Left ventricle myocardium inferior (tissue), 1 donor: Measurements from ENCODE around the gene ZFYVE19. TPM values are rescaled to one million over a fixed set of nuclear protein-coding genes. Genes with fewer than 3 reads are reported as not detected.
"Not testable (repeated sequence)": the region's sequence is repeated elsewhere in the genome, so short reads cannot be mapped to it uniquely, and the experiment has no call there.

Experiments
- DNase-seq: peaks from one replicate; pipeline ENCODE4 v3.0.0-alpha.2; 2020
- H3K27ac ChIP-seq: fragments of 200-600 bp; replicated peaks from 2 replicates; pipeline ENCODE4 v1.8.0; 2021
- H3K27me3 ChIP-seq: fragments of 200-600 bp; 2 replicates; pipeline ENCODE4 v1.8.0; 2021; ENCODE audit warnings: low read depth
- H3K36me3 ChIP-seq: fragments of 200-600 bp; 2 replicates; pipeline ENCODE4 v1.8.0; 2021
- H3K4me1 ChIP-seq: fragments of 200-600 bp; 2 replicates; pipeline ENCODE4 v1.8.0; 2021
- H3K4me3 ChIP-seq: fragments of 200-600 bp; 2 replicates; pipeline ENCODE4 v1.8.0; 2021; ENCODE audit warnings: mild to moderate bottlenecking, moderate library complexity
- H3K9me3 ChIP-seq: fragments of 200-600 bp; replicated peaks from 2 replicates; pipeline ENCODE4 v1.8.0; 2021
- intact Hi-C: fragments of 100-400 bp; cut with micrococcal nuclease; formaldehyde crosslinking; loops from one replicate; pipeline ENCODE4 v1.11.0; 2022
- total RNA-seq: library from RNA; stranded (reverse); fragmentation: NEBNext Ultra II Directional; extraction: Animal tissue kit (Norgen Biotek cat#: 25700); gene quantifications from one replicate; pipeline ENCODE4 v1.2.1, GENCODE V29; 2021
- TF ChIP-seq, protein P1 (sequence below): fragments of 200-600 bp; IDR thresholded peaks from 2 replicates; pipeline ENCODE4 v1.8.0; 2021; ENCODE audit warnings: antibody characterized with exemption, mild to moderate bottlenecking, borderline replicate concordance
- donor health status: DM: no; HTN: yes; CAD: no; lungs with severe emphysema.

ZFYVE19 gene
- total RNA-seq, 1 donor from 2014 or later = 24.7 TPM

DNA sequence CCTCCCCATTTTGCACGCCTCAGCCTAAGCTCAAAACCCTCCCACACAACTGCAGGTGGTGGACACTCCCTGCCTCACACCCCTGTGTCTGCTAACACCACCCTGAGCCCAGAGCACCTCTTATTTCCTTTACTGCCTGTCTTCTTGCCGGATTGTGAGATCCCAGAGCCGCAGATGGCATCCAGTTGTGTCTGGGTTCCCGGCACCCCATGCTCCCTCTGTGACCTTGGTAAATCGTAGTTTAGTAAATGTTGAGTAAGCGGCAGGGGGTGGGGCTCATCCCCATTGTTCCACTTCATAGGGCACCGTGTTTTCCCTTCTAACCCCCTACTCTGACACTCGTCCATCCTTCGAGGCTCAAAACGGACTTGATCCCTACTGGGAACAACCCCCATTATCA, 51.8 kb downstream of the ZFYVE19 start:
- intact Hi-C loops = no loop called here
- DNase-seq = no peak
- Histone ChIP-seq H3K4me3 (no peak overlapping the region), H3K36me3 (no peaks in the 10 kb centered on the region), H3K4me1 (peaks cover 7% of the 10 kb centered on the region), H3K27ac (no peak overlapping the region), H3K9me3 (no peaks in the 10 kb centered on the region), H3K27me3 (peaks cover 50% of the 10 kb centered on the region)
- TF ChIP-seq, protein P1, sequence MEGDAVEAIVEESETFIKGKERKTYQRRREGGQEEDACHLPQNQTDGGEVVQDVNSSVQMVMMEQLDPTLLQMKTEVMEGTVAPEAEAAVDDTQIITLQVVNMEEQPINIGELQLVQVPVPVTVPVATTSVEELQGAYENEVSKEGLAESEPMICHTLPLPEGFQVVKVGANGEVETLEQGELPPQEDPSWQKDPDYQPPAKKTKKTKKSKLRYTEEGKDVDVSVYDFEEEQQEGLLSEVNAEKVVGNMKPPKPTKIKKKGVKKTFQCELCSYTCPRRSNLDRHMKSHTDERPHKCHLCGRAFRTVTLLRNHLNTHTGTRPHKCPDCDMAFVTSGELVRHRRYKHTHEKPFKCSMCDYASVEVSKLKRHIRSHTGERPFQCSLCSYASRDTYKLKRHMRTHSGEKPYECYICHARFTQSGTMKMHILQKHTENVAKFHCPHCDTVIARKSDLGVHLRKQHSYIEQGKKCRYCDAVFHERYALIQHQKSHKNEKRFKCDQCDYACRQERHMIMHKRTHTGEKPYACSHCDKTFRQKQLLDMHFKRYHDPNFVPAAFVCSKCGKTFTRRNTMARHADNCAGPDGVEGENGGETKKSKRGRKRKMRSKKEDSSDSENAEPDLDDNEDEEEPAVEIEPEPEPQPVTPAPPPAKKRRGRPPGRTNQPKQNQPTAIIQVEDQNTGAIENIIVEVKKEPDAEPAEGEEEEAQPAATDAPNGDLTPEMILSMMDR = no peak

DNA sequence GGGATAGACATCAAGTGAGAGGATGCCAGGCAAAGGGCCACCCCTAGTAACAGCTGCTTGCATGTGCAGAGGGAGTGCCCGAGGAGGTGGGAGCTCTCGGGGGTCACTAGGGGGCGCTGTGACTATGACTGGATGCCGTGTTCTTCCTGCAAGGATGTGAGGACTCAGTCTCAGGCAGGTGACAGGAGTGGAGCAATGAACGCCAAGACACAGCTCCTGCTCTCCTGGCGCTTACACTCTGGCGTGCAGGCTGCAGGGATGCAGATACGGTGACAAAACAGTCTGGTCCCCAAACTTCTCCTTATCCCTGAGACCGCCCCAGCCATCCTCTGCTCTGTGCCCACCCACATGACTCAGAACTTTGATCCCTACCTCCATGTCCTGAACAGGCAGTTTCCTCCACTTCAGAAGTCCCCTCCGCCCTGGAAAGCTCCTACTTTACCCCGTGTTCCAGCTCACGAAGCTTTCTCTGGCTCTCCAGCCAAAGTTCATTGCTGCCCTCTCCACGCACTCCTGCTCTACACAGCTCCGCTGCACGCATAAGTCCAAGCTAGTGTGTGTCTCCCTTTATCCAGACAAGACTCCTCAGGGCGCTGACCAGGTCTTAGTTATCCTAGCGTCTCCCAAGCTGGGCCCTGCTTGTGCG, 52.4 kb downstream of the ZFYVE19 start:
- H3K27ac ChIP-seq = no peak overlapping the region
- H3K36me3 ChIP-seq = no peaks in the 10 kb centered on the region
- no peaks in the 10 kb centered on the region for H3K9me3 ChIP-seq
- H3K4me3 ChIP-seq = no peak overlapping the region
- TF ChIP-seq, protein P1 = peak; percentile 76
- intact Hi-C loops = no loop called here
- peaks cover 7% of the 10 kb centered on the region for H3K4me1 ChIP-seq
- H3K27me3 ChIP-seq = peaks cover 51% of the 10 kb centered on the region
- DNase-seq = peak; percentile 47

DNA sequence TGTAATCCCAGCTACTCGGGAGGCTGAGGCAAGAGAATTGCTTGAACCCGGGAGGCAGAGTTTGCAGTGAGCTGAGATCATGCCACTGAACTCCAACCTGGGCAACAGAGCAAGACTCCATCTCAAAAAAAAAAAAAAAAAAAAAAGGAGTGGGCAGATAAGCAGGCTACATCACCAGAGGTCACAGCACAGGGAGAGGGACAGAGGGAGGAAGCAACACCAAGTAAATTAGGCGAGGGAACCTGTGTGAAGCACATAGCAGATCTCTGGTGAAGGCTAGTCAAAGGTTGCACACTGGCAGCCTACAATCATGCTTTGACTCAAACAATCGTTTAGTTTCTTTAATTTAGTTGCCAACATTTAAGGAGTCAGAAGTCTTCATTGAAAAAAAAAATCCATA, 54.3 kb downstream of the ZFYVE19 start:
- DNase-seq, H3K4me1 ChIP-seq, H3K27ac ChIP-seq, H3K4me3 ChIP-seq, H3K36me3 ChIP-seq, intact Hi-C loops, H3K9me3 ChIP-seq: not testable (repeated sequence)
- H3K27me3 ChIP-seq = peaks cover 47% of the 10 kb centered on the region

DNA sequence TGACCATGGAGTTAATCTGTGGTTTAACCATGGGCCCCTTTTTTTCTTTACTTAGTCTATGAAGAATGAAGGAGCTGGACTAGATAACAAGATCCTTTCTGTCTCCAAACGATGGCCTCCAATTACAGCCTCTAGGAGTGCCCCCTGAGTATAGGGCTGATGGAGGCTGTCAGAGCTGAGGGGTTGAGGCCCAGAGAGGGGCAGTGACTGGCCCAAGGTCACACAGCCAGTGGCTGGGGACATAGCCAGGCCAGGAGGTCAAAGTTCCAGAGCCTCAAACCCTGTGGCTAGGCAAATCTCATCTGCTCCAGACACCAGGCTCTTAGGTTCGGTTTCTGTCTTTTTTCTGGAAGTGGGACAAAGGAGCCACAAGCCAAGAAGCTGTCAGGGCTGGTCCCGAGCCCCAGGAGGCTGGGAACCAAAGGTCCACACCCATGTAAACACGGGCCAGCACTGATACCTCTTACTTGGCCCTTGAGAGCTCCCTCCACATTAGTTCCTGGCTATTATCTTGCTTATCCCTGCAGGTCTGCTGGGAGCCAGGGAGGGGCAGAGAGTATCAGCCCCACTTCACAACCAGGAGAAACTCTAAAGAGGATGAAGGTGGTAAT, 56.9 kb downstream of the ZFYVE19 start:
- Histone ChIP-seq H3K36me3 (no peaks in the 10 kb centered on the region), H3K4me1 (no peaks in the 10 kb centered on the region), H3K27me3 (peaks cover 47% of the 10 kb centered on the region), H3K27ac (no peak overlapping the region), H3K4me3 (no peak overlapping the region), H3K9me3 (no peaks in the 10 kb centered on the region)
- TF ChIP-seq, protein P1 = no peak
- intact Hi-C loops = no loop called here
- DNase-seq = no peak

Other genes with a start within 250 kb of the ZFYVE19 start
- gene CCDC32, start 242.0 kb upstream of the ZFYVE19 start, total RNA-seq = 24.1 TPM
- gene RPUSD2, start 237.8 kb upstream of the ZFYVE19 start, total RNA-seq = 12.0 TPM
- gene KNL1, start 212.8 kb upstream of the ZFYVE19 start, total RNA-seq = 0.96 TPM
- 0.88 TPM for gene RAD51, start 111.9 kb upstream of the ZFYVE19 start, total RNA-seq
- 20.3 TPM for gene RMDN3, start 51.8 kb upstream of the ZFYVE19 start, total RNA-seq
- gene GCHFR, start 43.0 kb upstream of the ZFYVE19 start, total RNA-seq = 7.1 TPM
- gene C15orf62, start 37.1 kb upstream of the ZFYVE19 start, total RNA-seq = 0.30 TPM
- gene DNAJC17, start 384 bp downstream of the ZFYVE19 start, total RNA-seq = 16.0 TPM
- gene PPP1R14D, start 21.6 kb downstream of the ZFYVE19 start, total RNA-seq = not detected
- 0.55 TPM for gene SPINT1, start 37.0 kb downstream of the ZFYVE19 start, total RNA-seq
- gene RHOV, start 67.1 kb downstream of the ZFYVE19 start, total RNA-seq = not detected
- gene VPS18, start 87.4 kb downstream of the ZFYVE19 start, total RNA-seq = 21.3 TPM
- gene DLL4, start 122.3 kb downstream of the ZFYVE19 start, total RNA-seq = 11.1 TPM
- gene CHAC1, start 146.4 kb downstream of the ZFYVE19 start, total RNA-seq = 1.3 TPM